Retinal pigment epithelial cell (primary cell): ENCODE data around the gene PLEKHN1.

Source experiments
- DNase-seq: peaks from one replicate; pipeline ENCODE4 v3.0.0-alpha.2; 2010; ENCODE audit warnings: low read depth
- H3K4me3 ChIP-seq: 2 replicates; pipeline ENCODE4 v1.5.1; 2011; ENCODE audit warnings: mild to moderate bottlenecking, low read length, control low read depth, moderate library complexity
- TF ChIP-seq, protein P1 (sequence below): conservative IDR thresholded peaks from 2 replicates; pipeline ENCODE4 v1.5.1; 2011; ENCODE audit warnings: low read depth, low read length, control low read depth, inconsistent platforms

The PLEKHN1 gene

DNA sequence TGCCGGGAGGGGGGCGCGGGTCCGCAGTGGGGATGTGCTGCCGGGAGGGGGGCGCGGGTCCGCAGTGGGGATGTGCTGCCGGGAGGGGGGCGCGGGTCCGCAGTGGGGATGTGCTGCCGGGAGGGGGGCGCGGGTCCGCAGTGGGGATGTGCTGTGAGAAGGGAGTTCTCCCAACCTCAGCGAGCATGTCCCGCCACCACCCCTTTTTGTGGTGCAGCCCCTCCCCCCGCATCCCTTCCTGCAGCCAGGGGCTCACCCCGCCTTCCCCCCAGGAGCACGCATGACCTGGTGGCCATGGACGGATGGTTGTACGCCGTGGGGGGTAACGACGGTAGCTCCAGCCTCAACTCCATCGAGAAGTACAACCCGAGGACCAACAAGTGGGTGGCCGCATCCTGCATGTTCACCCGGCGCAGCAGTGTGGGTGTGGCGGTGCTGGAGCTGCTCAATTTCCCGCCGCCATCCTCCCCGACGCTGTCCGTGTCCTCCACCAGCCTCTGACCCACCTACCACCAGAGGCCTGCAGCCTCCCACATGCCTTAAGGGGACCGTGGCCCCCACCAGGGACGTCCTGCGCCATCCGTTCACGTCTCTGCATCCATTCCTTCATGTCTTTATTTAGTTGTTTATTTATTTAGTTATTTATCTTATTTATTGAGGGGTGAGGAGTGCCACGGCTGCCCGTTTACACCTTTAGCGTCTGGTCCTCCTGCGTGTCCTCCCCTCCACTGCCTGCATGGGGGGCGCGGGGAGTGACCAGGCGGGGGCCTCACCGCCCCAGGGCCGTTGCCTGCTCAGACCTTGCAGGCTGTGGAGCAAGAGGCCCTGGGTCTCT is 1.4 kb upstream of the PLEKHN1 start:
- TF ChIP-seq, protein P1, sequence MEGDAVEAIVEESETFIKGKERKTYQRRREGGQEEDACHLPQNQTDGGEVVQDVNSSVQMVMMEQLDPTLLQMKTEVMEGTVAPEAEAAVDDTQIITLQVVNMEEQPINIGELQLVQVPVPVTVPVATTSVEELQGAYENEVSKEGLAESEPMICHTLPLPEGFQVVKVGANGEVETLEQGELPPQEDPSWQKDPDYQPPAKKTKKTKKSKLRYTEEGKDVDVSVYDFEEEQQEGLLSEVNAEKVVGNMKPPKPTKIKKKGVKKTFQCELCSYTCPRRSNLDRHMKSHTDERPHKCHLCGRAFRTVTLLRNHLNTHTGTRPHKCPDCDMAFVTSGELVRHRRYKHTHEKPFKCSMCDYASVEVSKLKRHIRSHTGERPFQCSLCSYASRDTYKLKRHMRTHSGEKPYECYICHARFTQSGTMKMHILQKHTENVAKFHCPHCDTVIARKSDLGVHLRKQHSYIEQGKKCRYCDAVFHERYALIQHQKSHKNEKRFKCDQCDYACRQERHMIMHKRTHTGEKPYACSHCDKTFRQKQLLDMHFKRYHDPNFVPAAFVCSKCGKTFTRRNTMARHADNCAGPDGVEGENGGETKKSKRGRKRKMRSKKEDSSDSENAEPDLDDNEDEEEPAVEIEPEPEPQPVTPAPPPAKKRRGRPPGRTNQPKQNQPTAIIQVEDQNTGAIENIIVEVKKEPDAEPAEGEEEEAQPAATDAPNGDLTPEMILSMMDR = no peak
- DNase-seq = no peak
- no peak overlapping the region for H3K4me3 ChIP-seq

DNA sequence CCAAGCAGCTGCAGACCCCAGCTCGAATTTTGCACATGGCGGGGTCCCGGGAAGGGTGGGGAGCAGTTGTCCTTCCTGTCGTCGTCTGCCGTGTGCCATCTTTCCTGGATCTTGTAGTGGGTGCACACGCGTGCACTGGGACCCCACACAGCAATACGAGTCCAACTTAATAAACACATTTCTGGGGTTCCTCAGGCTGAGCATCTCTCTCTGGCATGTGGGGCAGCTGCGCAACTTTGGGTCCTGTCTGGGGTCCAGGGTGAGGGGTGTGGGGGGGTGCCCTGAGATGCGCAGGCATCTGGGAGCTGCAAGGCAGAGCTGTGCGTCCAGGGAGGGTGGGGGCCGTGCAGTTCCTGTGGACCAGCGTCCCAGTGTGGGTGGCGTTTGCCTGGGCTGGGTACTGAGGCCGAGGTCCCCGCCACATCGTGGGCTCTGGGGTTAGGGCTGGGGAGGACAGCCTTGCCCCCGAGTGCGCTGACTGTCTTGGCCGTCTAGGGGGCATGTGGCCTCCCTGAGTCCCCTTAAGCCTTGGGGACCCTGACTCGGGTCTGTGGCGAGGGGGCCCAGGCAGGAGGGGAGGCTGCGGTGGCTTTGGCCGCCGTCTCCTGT is 652 bp upstream of the PLEKHN1 start:
- TF ChIP-seq, protein P1 = no peak
- H3K4me3 ChIP-seq = no peak overlapping the region

DNA sequence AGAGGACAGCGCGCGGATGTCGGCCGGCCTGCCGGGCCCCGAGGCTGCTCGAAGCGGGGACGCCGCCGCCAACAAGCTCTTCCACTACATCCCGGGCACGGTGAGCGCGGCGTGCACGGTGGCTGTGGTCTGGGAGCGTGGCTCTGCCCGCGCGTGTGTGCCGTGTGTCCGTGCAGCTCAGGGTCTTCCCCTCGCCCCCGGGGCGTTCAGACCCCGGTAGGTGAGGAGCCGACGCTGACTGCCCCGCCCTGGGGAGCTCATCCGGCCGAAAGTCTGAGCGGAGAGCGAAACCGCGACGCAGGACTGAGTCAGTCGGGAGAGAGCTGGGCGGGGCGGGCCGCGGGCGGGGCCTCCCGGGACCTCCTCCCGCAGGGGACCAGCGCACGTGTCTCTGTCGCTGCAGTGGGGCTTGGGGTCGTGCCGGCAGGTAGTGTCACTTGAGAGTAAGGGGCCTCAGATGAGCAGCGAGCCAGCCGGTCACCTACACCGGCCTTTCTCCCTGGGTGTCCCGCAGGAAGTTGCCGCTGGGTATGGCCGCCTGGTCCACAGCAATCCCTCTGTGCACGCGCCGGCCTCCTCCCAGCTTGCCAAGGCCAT is 520 bp downstream of the PLEKHN1 start:
- H3K4me3 ChIP-seq = peak overlapping the region; percentile 58
- no peak for DNase-seq
- TF ChIP-seq, protein P1 = no peak

More for the DNA sequence above, 652 bp upstream of the PLEKHN1 start:
- no peak for DNase-seq

DNA sequence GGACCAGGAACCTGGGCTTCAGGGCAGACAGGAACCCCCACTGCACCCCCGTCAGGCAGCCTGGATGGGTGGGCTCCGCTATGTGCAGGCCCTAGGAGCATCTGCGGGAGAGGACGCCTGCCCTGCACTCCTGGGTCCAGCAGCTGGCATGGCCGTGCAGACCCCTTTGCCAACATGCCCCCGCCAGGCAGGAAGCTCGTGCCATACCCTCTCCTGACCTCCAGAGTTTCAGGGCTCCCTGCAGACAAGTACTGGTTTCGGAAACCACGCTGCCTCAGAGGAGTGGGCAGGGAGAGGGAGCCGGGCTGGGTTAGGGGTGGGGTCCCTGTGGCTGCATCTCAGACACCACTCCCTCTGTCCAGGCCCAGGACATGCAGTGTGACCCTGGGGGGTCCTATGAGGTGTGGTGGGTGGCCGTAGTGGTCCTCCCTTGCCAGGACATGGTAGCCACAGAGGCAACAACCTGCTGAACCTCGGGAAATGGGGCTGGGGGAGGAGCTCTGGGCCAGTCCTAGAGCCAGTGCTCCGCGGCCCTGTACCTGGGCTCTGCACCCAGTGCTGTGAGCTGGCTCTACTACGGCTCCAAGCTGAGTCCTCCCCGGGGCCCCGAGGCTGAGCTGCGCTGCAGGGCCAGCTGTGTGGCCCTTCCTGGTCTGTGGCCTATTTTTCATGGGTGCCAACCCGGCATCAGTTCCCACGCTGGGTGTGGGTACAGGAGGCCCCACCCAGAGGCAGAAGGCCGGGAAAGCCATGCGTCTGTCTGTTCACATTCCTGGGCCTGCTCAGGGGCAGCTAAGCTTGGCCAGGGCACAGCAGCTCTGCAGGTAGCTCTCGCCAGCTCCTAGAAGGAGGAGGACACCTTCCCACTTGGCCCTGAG is 1.4 kb downstream of the PLEKHN1 start:
- DNase-seq = no peak
- no peak overlapping the region for H3K4me3 ChIP-seq
- TF ChIP-seq, protein P1 = no peak

DNA sequence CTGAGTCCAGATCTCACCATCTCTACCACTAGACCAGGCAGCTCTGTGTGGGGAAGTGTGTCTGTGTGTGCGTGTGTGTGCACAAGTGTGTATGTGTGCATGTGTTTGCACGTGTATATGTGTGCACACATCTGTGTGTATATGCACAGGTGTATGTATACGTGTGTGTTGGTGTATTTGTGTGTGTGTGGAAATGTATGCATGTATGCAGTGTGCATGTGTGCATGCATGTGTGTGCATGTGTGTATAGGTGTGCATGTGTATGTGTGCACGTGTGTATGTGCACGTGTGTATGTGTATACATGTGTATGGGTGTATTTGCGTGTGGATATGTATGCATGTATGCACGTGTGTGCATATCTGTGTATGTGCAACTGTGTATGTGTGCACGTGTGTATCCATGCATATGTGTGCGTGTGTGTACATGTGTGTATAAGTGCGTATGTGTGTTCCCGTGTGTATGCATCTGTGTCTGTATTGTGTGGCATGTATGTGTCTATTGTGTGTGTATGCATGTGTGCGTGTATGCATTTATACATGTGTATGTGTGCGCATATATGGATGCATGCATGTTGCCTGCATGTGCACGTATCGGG is 3.1 kb downstream of the PLEKHN1 start:
- TF ChIP-seq, protein P1 = no peak
- no peak for DNase-seq

DNA sequence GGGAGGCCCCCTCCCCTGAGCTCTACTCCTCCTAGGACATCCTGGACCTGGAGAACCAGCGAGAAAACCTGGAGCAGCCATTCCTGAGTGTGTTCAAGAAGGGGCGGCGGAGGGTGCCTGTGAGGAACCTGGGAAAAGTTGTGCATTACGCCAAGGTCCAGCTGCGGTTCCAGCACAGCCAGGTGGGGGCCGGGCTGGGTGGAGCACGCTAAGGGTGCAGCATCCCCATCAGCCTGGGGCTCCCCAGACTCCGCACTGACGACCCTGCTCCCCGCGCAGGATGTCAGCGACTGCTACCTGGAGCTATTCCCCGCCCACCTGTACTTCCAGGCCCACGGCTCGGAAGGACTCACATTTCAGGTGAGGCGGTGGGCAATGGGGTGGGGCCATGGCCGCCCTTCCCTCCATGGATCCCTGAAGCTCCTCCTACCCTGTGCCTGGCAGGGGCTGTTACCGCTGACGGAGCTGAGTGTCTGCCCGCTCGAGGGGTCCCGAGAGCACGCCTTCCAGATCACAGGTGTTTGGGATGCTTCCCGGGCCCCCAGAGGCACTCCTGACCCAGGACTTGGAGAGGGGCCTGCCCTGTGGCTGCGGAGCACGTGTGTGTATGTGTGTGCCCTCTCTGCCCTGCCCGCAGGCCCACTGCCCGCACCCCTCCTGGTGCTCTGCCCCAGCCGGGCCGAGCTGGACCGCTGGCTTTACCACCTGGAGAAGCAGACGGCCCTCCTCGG is 4.1 kb downstream of the PLEKHN1 start:
- no peak overlapping the region for H3K4me3 ChIP-seq
- TF ChIP-seq, protein P1 = no peak
- DNase-seq = no peak

More for the DNA sequence above, 3.1 kb downstream of the PLEKHN1 start:
- no peak overlapping the region for H3K4me3 ChIP-seq
